Nucleus accumbens (tissue), 56 donors: Measurements from ENCODE around the gene FAM124A.
A peak's percentile ranks its signal among the peaks of the same experiment; 100 is the strongest.

Experiments
- DNase-seq, 56 donors: peaks; one replicate each; lab custom pipeline; 2025; lab: John Stamatoyannopoulos, UW

FAM124A gene

DNA sequence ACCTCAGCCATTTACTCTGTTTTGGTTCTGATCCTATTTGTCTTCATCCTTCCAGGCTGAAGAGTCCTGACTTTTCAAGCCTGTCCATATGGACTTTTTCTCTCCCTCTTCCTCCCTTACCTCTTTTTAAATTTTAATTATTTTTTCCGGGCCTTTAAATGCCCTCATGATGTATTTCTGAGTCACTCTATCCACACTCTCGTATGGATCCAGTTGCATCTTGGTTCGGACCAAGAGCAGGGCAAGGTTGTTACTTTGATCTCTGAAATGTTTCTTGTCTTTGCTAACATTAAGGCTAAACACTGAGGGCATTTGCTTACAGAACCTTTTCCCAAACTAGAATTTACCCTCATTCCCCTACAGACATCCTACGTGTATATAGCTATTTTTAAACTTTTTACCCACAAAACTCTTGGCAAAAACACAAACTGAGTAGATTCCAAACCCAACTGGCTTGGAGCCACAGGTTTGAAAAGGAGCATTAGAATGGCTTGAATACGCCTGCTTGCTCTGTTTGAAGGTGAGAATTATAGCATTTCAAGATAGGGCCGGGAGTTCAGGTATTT lies 69.9 kb downstream of the FAM124A start:
- DNase-seq = no peak

DNA sequence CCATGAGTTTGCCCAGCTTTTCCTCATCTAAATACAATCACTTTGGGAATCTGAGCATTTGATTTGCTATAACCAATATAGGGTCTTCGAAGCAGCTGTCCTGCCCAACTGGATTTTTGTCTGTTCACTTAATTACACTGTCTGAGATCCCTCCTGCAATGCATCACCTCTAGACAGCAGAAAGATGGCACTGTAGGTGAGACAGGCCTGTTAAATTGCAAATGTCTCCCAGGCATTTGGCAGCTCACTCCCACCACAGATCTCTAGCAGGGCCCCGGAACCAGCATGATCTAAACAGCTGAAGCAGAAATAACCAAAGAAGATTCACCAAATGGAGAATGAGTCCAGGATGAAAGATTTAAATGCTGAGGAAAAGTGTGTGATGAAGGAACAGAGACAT lies 75.4 kb downstream of the FAM124A start:
- DNase-seq = no peak

DNA sequence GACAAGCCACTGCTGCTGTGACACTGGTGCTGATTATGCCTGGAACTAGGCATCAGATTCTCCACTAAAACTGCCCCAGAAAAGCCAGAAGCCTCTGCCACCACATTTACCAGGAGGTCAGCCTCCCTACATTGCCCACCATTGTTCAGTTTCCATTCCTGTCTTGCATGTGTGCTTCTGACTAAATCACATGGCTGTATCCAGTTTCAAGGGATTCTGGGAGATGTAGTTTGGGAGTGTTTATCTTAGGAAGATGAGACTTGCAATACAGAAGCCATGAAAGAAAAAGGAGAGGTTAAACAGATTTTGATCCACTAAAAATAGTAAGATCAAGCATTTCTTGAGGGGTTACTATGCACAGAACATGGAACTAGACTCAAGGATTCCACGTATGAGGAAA lies 76.6 kb downstream of the FAM124A start:
- DNase-seq = no peak

DNA sequence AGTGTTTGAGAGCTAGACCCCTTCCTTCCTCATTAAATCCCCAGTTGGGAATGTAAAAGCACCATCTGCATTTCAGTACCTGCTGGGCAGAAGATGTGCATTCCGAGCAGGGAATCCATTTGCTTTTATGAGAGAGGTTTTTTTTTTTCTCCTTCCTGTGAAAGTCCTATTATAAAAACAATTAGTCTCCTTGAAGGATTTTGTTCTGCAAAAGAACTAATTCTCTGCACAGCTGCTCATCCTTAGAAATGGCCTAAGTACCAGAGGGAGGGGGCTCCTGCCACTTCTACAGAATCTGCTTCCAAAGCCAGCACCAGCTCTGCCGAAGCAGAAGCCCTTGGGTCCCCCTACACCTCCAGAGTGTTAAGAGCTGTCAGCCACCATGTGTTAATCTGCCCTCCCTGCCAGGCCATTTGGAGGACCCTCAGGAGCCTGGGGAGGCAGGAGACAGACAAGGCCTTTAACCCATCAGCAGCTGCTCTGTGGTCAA lies 80.9 kb downstream of the FAM124A start:
- no peak for DNase-seq

DNA sequence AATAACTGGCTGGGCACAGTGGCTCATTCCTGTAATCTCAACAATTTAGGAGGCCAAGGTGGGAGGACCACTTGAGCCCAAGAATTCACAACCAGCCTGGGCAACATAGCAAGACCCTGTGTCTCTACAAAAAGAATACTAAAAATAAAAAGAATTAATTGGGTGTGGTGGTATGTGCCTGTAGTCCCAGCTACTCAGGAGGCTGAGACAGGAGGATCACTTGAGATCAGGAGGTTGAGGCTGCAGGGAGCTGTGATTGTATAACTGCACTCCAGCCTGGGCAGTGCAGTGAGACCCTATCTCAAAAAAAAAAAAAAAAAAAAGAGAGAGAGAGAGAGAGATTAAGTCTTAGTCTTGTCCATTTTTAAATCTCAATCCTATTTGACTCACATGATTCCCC lies 81.7 kb downstream of the FAM124A start:
- no peak for DNase-seq

DNA sequence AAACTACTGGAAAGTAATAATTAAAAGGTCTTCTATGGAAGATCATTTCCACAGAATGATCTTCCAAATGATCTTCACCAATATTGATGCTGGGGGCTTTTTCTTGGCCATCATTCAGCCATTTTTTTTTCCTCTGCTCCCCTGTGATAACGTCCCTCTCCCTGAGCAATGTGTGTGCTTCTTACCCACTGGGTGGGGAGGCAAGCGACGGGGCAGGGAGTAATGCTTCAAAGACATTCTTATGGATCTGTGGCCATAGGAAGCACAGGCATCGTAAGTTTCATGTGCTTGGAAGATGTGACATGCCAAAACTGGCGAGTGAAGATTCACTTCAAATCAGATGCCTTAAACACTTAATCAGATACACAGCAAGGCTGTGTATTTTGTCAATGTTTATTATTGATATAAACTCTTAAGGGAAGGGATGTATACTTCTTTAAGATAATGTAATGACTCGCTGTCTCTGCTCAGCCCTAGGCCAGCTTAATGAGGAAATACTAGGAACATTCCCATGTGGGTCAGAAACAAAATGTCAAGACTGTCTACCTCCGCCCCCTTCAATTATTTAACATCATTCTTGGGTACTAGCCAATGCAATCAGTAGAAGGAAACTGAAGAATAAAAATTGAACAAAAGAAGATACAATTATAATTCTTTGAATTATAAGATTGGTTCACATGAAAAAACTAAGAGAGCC lies 83.2 kb downstream of the FAM124A start:
- DNase-seq = no peak

DNA sequence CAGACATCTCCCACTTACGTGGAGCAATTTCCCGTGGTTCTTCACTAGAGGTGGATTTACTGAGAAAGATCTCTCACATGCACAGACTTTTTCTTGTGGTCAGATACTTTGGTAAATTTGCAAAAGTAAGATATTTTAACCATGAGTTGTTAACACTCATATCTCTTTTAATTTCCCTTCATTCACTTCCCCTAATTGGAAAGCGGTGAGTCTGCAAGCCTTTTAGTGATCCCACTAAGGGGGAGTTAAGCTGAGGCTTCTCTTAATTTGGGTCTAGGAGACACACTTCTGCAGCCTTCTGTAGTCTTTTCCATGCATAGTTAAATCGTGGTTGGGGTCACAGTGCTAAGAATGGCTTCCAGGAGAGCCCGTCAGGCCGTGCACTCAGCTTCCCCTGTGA lies 86.6 kb downstream of the FAM124A start:
- no peak for DNase-seq

DNA sequence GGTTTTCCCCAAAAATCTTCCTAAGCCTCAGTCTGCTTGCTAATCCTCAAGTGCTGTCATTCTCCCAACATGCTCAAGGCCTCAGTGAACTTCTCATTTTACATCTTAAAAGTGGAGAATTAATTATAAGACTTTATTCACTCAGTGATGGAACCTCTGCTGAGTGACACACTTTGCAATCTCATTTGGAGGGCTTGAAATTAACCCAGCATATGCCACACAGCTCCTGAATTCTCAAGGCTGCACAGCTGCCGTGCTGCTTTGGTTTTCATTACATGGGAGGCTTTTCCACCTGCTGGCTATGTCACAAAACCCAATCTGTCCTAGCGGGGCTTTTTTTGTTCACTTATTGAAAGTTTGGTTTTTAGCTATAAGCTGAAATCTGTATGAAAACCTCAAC lies 89.0 kb downstream of the FAM124A start:
- no peak for DNase-seq

DNA sequence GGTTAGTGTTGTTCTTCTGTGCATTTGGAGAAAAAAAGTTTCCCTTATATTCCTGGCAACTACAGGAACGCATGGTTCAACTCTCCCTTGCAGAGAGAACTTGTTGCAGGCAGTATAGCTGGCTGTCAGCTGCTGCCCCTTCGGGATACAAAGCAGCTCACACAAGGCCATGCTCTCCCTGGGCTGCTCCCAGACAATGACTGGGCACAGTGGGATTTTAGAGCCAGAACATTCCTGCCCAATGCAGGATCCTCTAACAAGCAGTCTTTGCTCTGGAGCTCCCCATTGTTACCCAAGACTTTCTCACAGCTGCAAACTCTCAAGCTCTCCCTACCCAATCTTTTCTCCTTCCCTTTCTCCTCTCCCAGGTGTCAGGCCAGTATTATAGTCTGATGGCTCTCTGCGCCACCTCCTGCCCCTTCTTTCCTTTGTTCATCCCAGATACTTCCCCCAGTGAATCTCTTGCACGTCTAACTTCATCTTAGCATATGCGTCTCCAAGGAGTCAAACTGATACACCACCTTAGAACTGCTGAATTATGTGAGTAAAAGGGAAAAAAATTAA lies 89.8 kb downstream of the FAM124A start:
- DNase-seq = peak in 28 of 56 donors; percentile 12 to 73 (median 31)

DNA sequence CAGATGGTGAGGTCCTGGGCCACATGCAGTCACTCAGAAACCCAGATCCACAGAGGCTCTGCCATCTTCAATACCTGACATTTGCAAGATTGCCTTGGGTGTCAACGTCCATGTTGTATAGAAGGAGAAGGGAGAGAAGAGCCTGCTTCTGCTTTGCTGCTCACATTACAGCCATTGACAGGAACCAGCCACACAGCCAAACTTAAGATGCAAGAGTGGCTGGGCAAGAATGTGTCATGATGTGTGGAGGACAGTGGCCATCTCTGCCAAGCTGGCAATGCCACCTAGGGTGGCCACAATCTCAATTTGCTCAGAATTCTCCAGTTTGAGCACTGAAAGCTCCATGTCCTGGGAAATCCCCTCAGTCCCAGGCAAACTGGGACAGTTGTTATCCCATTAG lies 91.4 kb downstream of the FAM124A start:
- no peak for DNase-seq

DNA sequence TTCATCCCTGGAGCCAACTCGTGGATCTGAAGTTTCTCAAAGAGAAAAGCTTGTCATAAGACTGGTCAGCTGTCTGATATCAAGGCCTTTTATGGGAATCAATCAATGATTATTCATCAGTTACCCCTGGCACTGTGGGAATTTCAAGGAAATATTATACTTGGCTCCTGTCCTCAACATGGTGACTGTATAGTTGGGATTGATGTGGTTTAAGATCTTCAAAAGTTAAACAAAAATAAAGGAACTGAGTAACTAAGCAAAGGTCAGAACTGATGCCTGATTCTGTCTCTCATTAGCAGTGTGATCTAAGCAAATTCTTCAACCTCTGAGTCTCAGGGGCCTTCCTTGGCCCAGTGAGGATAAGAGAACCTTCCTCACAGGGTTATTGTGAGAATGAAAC lies 95.1 kb downstream of the FAM124A start:
- no peak for DNase-seq

DNA sequence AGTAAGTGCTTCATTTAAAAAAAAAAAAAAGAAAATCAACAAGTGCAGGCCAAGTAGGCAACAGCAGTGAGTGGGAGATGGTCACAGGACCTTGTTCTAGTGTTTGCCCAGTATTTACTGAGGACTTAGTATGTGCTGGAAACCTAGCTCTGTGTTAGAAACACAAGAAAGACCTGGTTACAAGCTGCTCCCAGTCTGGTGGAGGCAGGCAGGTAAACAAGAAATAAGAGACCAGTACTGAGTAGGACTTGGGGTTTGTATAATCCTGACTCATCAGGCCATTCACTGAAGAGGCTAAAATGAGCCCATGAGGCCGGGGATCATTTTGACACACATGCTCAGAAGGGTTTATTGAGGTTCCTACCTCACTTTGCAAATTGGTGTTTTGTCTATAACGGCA lies 95.8 kb downstream of the FAM124A start:
- no peak for DNase-seq

DNA sequence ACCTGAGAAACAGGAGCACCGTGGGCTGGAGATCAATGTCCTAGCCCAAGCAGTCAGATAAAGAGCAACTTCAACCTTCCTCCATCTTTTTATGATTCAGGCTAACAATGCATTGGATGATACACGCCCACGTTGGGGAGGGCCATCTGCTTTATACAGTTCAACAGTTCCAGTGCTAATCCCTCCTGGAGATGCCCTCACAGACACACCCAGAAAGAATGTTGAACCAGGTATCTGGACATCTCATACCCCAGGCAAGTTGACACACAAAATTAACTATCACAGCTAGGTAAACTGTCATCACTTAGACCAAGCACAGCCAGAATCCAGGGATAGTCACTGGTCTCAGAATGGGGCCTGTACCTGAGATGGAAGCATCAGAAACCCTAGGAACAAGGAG lies 96.7 kb downstream of the FAM124A start:
- no peak for DNase-seq

DNA sequence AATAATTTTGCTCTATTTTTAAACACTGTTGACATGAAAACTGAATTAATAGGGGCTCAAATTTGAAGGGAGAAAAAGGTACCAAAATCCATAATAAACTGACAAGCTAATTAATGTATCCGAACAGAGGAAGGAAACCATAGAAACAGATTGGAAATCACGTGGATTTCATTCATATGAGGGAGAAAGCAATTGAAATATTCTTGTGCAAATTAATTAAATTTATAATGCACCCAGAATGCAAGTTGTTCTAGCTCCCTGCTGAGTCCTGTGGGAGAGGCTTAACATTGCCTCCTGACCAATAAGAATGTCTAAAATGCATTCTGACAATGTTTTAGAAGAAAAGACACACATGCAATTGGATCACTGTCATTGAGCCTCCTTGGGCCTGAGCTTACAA lies 99.6 kb downstream of the FAM124A start:
- no peak for DNase-seq

DNA sequence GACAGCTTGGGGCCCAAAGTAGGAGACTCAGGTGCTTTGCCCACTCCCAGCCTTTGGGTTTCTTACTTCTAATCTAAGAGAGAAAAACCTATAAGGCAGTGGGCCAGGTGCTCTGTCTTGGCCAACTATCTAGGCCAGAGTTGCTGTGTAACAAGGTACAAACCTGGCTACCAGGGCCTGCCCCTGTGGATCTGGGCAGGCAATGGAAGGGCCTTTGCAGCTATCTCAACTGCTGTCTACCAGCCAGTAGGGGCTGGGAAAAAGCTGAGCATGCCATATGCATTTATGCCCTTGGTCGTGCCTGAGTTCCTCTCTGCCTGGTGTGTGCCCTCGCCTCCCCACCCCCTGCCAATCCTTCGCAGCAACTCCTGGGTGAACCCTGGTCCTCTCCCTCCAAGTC lies 100.6 kb downstream of the FAM124A start:
- no peak for DNase-seq

DNA sequence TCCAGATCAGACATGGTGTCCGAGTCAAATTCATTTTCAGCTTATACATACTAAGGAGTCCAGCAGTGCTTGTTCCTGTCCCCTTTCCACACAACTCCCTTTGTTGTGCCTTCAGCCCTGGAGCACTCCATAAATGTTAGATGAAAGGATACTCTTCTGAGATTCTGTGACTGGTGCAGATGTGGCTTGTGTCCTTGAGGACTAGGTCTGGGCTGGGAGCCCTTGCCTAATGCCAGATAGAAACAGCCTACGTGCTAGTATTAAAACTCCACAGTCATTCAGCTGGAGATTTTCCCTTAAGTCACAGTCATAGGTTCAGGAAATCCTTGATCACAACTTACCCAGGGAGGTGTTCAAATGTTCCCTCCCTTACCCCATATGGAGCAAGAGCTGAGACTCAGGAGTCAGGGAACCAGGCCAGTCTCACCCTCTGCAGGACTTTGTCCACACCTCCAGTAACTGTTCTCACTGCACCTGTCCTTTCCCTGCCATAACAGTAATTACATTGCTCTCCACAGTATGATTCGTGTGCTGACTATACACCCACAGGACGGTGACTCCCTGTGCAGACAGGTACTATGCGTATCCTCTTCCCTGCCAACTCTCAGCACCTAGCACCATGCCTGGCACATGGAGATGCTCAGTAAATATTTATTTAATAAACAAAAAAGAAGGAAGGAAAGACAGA lies 101.8 kb downstream of the FAM124A start:
- peak in 1 of 56 donors; percentile 5 for DNase-seq

DNA sequence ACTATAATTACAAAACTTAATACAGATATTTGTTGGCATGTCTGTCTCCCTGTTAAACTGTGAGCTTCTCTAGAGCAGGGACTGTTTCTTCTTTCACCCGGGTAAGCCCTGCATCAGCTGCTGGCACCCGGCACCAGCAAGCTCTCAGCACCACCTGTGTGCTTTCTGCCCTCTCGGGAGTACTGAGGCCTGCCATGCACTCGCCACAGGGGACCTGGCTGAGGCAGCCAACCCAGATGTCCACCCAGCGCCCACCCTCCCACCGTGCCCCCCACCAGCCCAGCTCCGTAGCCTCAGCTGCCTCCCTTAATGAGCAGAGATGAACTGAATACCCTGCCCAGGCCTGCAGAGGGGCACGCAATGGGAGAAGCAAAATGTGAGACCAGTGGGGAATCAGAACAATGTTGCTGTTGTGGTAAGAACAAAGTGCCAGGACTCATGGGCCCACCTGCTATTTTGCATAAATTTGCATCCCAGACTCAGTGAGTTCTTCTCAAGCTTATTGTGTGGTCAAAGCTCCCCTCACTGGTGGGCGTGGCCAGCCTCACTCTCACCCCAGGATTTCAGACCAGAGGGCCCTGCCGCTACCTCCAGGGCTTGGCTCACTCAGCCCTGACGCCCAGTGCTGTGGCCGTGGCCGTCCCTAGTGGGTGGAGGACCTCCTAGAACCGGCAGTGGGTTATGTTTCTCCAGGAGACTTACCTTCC lies 102.7 kb downstream of the FAM124A start:
- peak in 41 of 56 donors; percentile 14 to 82 (median 48) for DNase-seq

DNA sequence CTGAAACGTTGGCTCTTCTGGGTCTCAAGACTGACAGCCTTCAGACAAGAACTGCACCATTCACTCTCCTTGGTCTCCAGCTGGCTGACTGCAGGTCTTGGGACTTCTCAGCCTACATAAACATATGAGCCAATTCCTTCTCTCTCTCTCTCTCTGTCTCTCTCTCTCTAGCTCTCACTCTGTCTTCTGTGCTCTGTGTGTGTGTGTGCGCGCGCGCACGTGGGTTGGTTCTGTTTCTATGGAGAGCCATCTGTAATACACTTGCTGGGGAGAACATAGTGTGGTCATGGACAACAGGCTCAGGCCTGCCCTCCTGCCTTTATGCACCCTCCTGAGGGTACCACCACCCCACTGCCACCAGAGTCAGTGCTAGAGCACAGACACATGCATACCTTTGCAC lies 103.6 kb downstream of the FAM124A start:
- peak in 5 of 56 donors; percentile 8 to 46 (median 19) for DNase-seq

DNA sequence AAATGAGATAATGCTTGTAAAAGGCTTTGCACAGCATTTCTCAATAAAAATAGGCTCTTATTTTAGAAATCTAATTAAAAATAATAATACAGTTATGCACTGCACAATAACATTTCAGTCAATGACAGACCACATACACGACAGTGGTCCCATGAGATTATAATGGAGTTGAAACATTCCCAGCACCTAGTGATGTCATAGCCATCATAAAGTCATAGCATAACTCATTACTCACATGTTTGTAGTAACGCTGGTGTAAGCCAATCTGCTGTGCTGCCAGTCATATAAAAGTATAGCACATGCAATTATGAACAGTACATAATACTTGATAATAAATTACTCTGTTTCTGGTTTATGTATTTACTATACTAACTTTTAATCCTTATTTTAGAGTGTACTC lies 104.6 kb downstream of the FAM124A start:
- DNase-seq = no peak

DNA sequence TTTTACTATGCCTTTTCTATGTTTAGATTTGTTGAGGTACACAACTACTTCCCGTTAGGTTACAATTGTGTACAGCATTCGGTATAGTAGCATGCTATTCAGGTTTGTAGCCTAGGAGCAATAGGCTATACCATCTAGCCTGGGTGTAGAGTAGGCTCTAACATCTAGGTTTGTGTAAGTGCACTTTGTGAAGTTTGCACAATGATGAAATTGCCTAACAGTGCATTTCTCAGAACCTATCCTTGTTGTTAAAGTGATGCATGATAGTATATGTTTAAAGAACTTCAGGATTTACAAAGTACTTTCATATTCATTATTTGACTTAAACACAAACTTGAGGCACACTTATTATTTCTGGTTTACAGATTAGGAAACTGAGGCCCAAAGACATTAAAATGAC lies 105.8 kb downstream of the FAM124A start:
- DNase-seq = no peak

DNA sequence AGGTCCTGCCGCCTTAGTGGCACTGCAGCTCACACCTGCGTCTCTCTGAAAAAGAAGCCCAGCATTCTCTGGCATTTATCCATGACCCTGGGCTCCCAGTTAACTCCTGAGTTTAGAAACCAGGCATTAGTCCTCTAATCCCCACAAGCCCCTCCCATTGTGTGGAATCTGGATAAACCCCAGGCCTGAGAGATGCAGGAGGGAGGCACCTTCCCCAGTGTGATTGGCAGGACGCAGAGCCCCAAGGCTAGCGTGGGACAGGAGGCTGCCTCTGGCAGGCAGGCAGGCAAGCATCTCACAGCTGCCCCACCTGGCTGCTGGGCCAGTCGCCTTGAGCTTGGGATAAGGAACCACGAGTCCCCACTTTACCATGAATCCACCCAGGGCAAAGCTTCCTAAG lies 106.3 kb downstream of the FAM124A start:
- no peak for DNase-seq
